Measurements from ENCODE around the gene MDM1. TPM values are rescaled to one million over a fixed set of nuclear protein-coding genes. Genes with fewer than 3 reads are reported as not detected.

Gene MDM1
- total and polyA plus RNA-seq, 2 experiments from 2014 or later, result 13.6 to 18.9 TPM

- H3K4me1 Mint-ChIP-seq, result peaks cover 12% of the 10 kb centered on the region
- Histone ChIP-seq H3K4me3 (no peak overlapping the region), H3K9me2 (ENCODE audit: insufficient read depth) (peaks cover 4% of the 10 kb centered on the region; the same call in 1 of the 2 replicates), H3K27me3 (ENCODE audit: insufficient read depth) (no peaks in the 10 kb centered on the region), H2AFZ (no peak overlapping the region), H3K27ac (ENCODE audit: low read depth) (no peak overlapping the region), H4K20me1 (replicated peaks; ENCODE audit: insufficient read depth) (no peaks in the 10 kb centered on the region), H3F3A (replicated peaks; ENCODE audit: low read depth) (no peaks in the 10 kb centered on the region), H3K36me3 (ENCODE audit: insufficient read depth) (no peaks in the 10 kb centered on the region), H3K4me2 (no peak overlapping the region), H3K4me1 (ENCODE audit: insufficient read depth) (peaks cover 20% of the 10 kb centered on the region), H3K79me2 (replicated peaks; ENCODE audit: insufficient read depth) (no peaks in the 10 kb centered on the region)
- no peaks in the 10 kb centered on the region for H3K9me3 Mint-ChIP-seq
- peak overlapping the region; percentile 41; the same call in 1 of the 2 replicates for H3K27ac Mint-ChIP-seq
- TF ChIP-seq NANOG (IDR thresholded peaks at IDR 0.05; ENCODE audit: borderline replicate concordance) (no peak), ZNF331 (CRISPR knock-in tag; IDR thresholded peaks at IDR 0.05; ENCODE audit: low read depth) (no peak), POLR2AphosphoS5 (IDR thresholded peaks at IDR 0.05; ENCODE audit: low read depth) (no peak), ZNF462 (CRISPR knock-in tag; IDR thresholded peaks at IDR 0.05) (no peak), CREB1 (CRISPR knock-in tag; IDR thresholded peaks at IDR 0.05; ENCODE audit: low read depth) (no peak), JUNB (IDR thresholded peaks at IDR 0.05; ENCODE audit: unreplicated experiment) (no peak), CTCF (conservative IDR thresholded peaks at IDR 0.05; ENCODE audit: low read depth in 2 of 2) (no peak), STAT1 (IDR thresholded peaks at IDR 0.05; ENCODE audit: unreplicated experiment) (no peak), EZH2phosphoT487 (IDR thresholded peaks at IDR 0.05; ENCODE audit: unreplicated experiment) (no peak), EZH2 (IDR thresholded peaks at IDR 0.05; ENCODE audit: low read depth, unreplicated experiment) (no peak), ZNF114 (CRISPR knock-in tag; IDR thresholded peaks at IDR 0.05) (no peak), ETS1 (IDR thresholded peaks at IDR 0.05) (no peak)
- TF ChIP-seq, protein P1, sequence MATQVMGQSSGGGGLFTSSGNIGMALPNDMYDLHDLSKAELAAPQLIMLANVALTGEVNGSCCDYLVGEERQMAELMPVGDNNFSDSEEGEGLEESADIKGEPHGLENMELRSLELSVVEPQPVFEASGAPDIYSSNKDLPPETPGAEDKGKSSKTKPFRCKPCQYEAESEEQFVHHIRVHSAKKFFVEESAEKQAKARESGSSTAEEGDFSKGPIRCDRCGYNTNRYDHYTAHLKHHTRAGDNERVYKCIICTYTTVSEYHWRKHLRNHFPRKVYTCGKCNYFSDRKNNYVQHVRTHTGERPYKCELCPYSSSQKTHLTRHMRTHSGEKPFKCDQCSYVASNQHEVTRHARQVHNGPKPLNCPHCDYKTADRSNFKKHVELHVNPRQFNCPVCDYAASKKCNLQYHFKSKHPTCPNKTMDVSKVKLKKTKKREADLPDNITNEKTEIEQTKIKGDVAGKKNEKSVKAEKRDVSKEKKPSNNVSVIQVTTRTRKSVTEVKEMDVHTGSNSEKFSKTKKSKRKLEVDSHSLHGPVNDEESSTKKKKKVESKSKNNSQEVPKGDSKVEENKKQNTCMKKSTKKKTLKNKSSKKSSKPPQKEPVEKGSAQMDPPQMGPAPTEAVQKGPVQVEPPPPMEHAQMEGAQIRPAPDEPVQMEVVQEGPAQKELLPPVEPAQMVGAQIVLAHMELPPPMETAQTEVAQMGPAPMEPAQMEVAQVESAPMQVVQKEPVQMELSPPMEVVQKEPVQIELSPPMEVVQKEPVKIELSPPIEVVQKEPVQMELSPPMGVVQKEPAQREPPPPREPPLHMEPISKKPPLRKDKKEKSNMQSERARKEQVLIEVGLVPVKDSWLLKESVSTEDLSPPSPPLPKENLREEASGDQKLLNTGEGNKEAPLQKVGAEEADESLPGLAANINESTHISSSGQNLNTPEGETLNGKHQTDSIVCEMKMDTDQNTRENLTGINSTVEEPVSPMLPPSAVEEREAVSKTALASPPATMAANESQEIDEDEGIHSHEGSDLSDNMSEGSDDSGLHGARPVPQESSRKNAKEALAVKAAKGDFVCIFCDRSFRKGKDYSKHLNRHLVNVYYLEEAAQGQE (IDR thresholded peaks at IDR 0.05; ENCODE audit: unreplicated experiment), result no peak
- DNase-seq (ENCODE audit: low spot score) (no peak), ATAC-seq (no peak)
- H3K27me3 Mint-ChIP-seq (ENCODE audit: insufficient read depth, low read depth, poor library complexity), result no peaks in the 10 kb centered on the region
- no peaks in the 10 kb centered on the region for H3K36me3 Mint-ChIP-seq (ENCODE audit: low read depth)
- no peak overlapping the region for H3K4me3 Mint-ChIP-seq
Observed at GRCh38 chr12:68259318-68259940, 72.7 kb downstream of the MDM1 start.

Data from GM23338 (cell line).